ENCODE measurements around the gene GAS6. TPM values are rescaled to one million over a fixed set of nuclear protein-coding genes. Genes with fewer than 3 reads are reported as not detected.

GAS6 gene
- total RNA-seq, 1 experiment from 2014 or later: 49.4 TPM

DNA sequence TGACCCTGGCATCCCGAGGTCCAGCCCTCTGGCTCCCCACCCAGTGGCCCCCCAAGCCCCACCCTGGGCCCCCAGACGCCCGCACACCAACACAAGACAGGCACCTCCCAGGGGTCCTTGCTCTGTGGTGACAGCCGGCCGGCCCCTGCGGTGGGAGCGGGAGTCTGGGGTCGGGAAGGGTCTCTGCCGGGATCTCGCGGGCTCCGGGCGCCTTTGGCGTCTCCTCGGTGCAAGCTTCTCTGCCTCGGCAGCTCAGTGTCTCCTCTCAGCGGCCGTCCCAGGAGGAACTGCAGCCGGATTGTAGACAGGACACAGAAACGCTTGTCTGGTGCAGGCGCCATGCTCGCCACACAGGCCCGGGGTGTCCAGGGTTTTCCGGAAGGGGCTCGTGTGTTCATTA, 61.1 kb downstream of the GAS6 start:
- H3K4me1 ChIP-seq (ENCODE audit: control insufficient read depth in 1 of 2, insufficient read depth in 2 of 2, low read length in 2 of 2): peaks cover 0 to 7% of the 10 kb centered on the region in 2 experiments; a peak in 2 of 4 replicates
- H3K4me3 ChIP-seq (replicated peaks in 1 of 2; ENCODE audit: low read depth in 1 of 2, low read length in 2 of 2): no peak overlapping the region
- intact Hi-C loops (cut with micrococcal nuclease): no loop called here
- TF ChIP-seq RAD21 (IDR thresholded peaks at IDR 0.05; ENCODE audit: low read depth): no peak
- H3K9me2 ChIP-seq (ENCODE audit: insufficient read depth): no peaks in the 10 kb centered on the region
- peaks cover 0 to 1% of the 10 kb centered on the region in 2 experiments; a peak in 2 of 4 replicates for H3K9me3 ChIP-seq (ENCODE audit: control insufficient read depth in 1 of 2, insufficient read depth in 1 of 2, low read depth in 1 of 2, low read length in 2 of 2)
- no peak overlapping the region for H2AFZ ChIP-seq (ENCODE audit: low read depth, low read length, poor library complexity, severe bottlenecking)
- no peak for ATAC-seq
- H3K4me2 ChIP-seq (ENCODE audit: low read length): no peak overlapping the region
- H3K9ac ChIP-seq (ENCODE audit: low read length): no peak overlapping the region
- no TSS peak for BruUV-seq (replicated peaks)
- no peaks in the 10 kb centered on the region for H3K36me3 ChIP-seq (ENCODE audit: control insufficient read depth in 1 of 2, insufficient read depth in 2 of 2, low read length in 2 of 2)
- H3K79me2 ChIP-seq (ENCODE audit: insufficient read depth, low read length): no peaks in the 10 kb centered on the region
- DNase-seq (ENCODE audit: low read depth, low spot score): no peak
- no peaks in the 10 kb centered on the region for H4K20me1 ChIP-seq (ENCODE audit: insufficient read depth)
- ChIA-PET POLR2A (no interaction called here), CTCF (no interaction called here), RAD21 (ENCODE audit: low non-redundant PET in 1 of 2, low total read pairs in 2 of 2, uncharacterized antibody in 2 of 2, unreplicated experiment in 2 of 2) (no interaction called here)
- no peaks in the 10 kb centered on the region for H3K27me3 ChIP-seq (ENCODE audit: insufficient read depth, low read length)
- H3K27ac ChIP-seq (ENCODE audit: low read depth, low read length): no peak overlapping the region

- no peak overlapping the region for H3K9ac ChIP-seq (ENCODE audit: low read length)
- ATAC-seq (peak; percentile 82), DNase-seq (ENCODE audit: low read depth, low spot score) (no peak)
- H3K4me1 ChIP-seq (ENCODE audit: control insufficient read depth in 1 of 2, insufficient read depth in 2 of 2, low read length in 2 of 2): peaks cover 0 to 7% of the 10 kb centered on the region in 2 experiments; a peak in 2 of 4 replicates
- ChIA-PET RAD21 (ENCODE audit: low non-redundant PET in 1 of 2, low total read pairs in 2 of 2, uncharacterized antibody in 2 of 2, unreplicated experiment in 2 of 2) (no interaction called here), CTCF (no interaction called here), POLR2A (no interaction called here)
- H3K27me3 ChIP-seq (ENCODE audit: insufficient read depth, low read length): no peaks in the 10 kb centered on the region
- BruUV-seq (replicated peaks): no TSS peak
- no peaks in the 10 kb centered on the region for H4K20me1 ChIP-seq (ENCODE audit: insufficient read depth)
- no peak overlapping the region for H3K4me3 ChIP-seq (replicated peaks in 1 of 2; ENCODE audit: low read depth in 1 of 2, low read length in 2 of 2)
- intact Hi-C loops (cut with micrococcal nuclease): no loop called here
- no peaks in the 10 kb centered on the region for H3K9me2 ChIP-seq (ENCODE audit: insufficient read depth)
- no peak for TF ChIP-seq REST (IDR thresholded peaks at IDR 0.05; ENCODE audit: low read depth)
- TF ChIP-seq YY1 (IDR thresholded peaks at IDR 0.05; ENCODE audit: extremely low read depth, insufficient replicate concordance, low read depth, low read length): no peak
- no peak for TF ChIP-seq EGR1 (IDR thresholded peaks at IDR 0.05; ENCODE audit: low read depth)
- TF ChIP-seq EZH2 (IDR thresholded peaks at IDR 0.05): no peak
- no peak for TF ChIP-seq ELF1 (IDR thresholded peaks at IDR 0.05; ENCODE audit: borderline replicate concordance, low read depth)
- no peak for TF ChIP-seq FOSL1 (IDR thresholded peaks at IDR 0.05; ENCODE audit: low read depth)
- TF ChIP-seq CEBPB (IDR thresholded peaks at IDR 0.05; ENCODE audit: low read depth): no peak
- TF ChIP-seq TCF7L2 (IDR thresholded peaks at IDR 0.05; ENCODE audit: borderline replicate concordance, extremely low read depth, insufficient read depth, insufficient read length): no peak
- TF ChIP-seq RAD21 (IDR thresholded peaks at IDR 0.05; ENCODE audit: low read depth): no peak
- TF ChIP-seq ZNF274 (IDR thresholded peaks at IDR 0.05; ENCODE audit: low read depth, low read length): no peak
- TF ChIP-seq POLR2AphosphoS5 (IDR thresholded peaks at IDR 0.05; ENCODE audit: low read depth, low read length): no peak
- TF ChIP-seq ZFX (IDR thresholded peaks at IDR 0.05): no peak
- TF ChIP-seq JUND (IDR thresholded peaks at IDR 0.05): no peak
- TF ChIP-seq, protein P1, sequence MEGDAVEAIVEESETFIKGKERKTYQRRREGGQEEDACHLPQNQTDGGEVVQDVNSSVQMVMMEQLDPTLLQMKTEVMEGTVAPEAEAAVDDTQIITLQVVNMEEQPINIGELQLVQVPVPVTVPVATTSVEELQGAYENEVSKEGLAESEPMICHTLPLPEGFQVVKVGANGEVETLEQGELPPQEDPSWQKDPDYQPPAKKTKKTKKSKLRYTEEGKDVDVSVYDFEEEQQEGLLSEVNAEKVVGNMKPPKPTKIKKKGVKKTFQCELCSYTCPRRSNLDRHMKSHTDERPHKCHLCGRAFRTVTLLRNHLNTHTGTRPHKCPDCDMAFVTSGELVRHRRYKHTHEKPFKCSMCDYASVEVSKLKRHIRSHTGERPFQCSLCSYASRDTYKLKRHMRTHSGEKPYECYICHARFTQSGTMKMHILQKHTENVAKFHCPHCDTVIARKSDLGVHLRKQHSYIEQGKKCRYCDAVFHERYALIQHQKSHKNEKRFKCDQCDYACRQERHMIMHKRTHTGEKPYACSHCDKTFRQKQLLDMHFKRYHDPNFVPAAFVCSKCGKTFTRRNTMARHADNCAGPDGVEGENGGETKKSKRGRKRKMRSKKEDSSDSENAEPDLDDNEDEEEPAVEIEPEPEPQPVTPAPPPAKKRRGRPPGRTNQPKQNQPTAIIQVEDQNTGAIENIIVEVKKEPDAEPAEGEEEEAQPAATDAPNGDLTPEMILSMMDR (IDR thresholded peaks at IDR 0.05 in 2 of 3, conservative IDR thresholded peaks at IDR 0.05 in 1 of 3; ENCODE audit: borderline replicate concordance in 1 of 3, insufficient read depth in 1 of 3, low read depth in 2 of 3, low read length in 2 of 3): no peak
- no peaks in the 10 kb centered on the region for H3K36me3 ChIP-seq (ENCODE audit: control insufficient read depth in 1 of 2, insufficient read depth in 2 of 2, low read length in 2 of 2)
- H3K79me2 ChIP-seq (ENCODE audit: insufficient read depth, low read length): no peaks in the 10 kb centered on the region
- no peak overlapping the region for H3K27ac ChIP-seq (ENCODE audit: low read depth, low read length)
- H2AFZ ChIP-seq (ENCODE audit: low read depth, low read length, poor library complexity, severe bottlenecking): no peak overlapping the region
- no peaks in the 10 kb centered on the region for H3K9me3 ChIP-seq (ENCODE audit: control insufficient read depth in 1 of 2, insufficient read depth in 1 of 2, low read depth in 1 of 2, low read length in 2 of 2)
- peak overlapping the region; percentile 28; the same call in 1 of the 2 replicates for H3K4me2 ChIP-seq (ENCODE audit: low read length)
Measured at GRCh38 chr13:113802090-113802531, 61.8 kb downstream of the GAS6 start.

Data from HCT116 (cell line).